K562 (cell line): Measurements from ENCODE around the gene KLK15. TPM values are rescaled to one million over a fixed set of nuclear protein-coding genes. Genes with fewer than 3 reads are reported as not detected.

Experiments
- CUX1 ChIP-seq: fragments of 200-800 bp; sonication (Bioruptor generic); IDR thresholded peaks from 2 replicates; pipeline ENCODE4 v1.6.1; 2016; ENCODE audit warnings: missing genetic modification characterization, missing compliant biosample characterization
- ID3 ChIP-seq, 2 experiments: fragments of 250-450 bp in 1 of 2; fragments of 450-650 bp in 1 of 2; sonication (Bioruptor Pico) in 1 of 2; IDR thresholded peaks; 2 replicates each; pipeline versions ENCODE4 v1.6.1 to v1.8.0; 2016 to 2021; ENCODE audit warnings: mild to moderate bottlenecking in 2 of 2, moderate library complexity in 2 of 2, missing compliant biosample characterization in 1 of 2, missing genetic modification characterization in 1 of 2
- LCOR ChIP-seq: sonication (generic); formaldehyde crosslinking; IDR thresholded peaks from 2 replicates; pipeline ENCODE4 v1.8.0; 2022; ENCODE audit warnings: mild to moderate bottlenecking, missing genetic modification reagents
- MED1 ChIP-seq: sonication (generic); formaldehyde crosslinking; IDR thresholded peaks from 2 replicates; pipeline ENCODE4 v1.8.1; 2023; ENCODE audit warnings: missing genetic modification reagents, borderline replicate concordance
- MNT ChIP-seq, 2 experiments: fragments of 450-650 bp; conservative IDR thresholded peaks; 2 replicates each; pipeline ENCODE4 v1.6.1; 2017; ENCODE audit warnings: mild to moderate bottlenecking in 2 of 2, moderate library complexity in 2 of 2
- PTTG1 ChIP-seq: fragments of 450-650 bp; IDR thresholded peaks from 2 replicates; pipeline ENCODE4 v1.6.1; 2016; ENCODE audit warnings: low read depth, mild to moderate bottlenecking, missing genetic modification characterization, missing compliant biosample characterization
- SMARCE1 ChIP-seq: fragments of 450-650 bp; IDR thresholded peaks from 2 replicates; pipeline ENCODE4 v1.7.1; 2016; ENCODE audit warnings: mild to moderate bottlenecking
- TARDBP ChIP-seq: fragments of 450-650 bp; IDR thresholded peaks from 2 replicates; pipeline ENCODE4 v1.6.1; 2016
- ZBTB43 ChIP-seq: sonication (generic); formaldehyde crosslinking; IDR thresholded peaks from 2 replicates; pipeline ENCODE4 v1.8.0; 2023; ENCODE audit warnings: mild to moderate bottlenecking, missing genetic modification reagents
- ZNF431 ChIP-seq: sonication (generic); formaldehyde crosslinking; IDR thresholded peaks from 2 replicates; pipeline ENCODE4 v1.8.0; 2022; ENCODE audit warnings: mild to moderate bottlenecking, missing genetic modification reagents
- ZNF445 ChIP-seq: fragments of 250-450 bp; sonication (Bioruptor Pico); IDR thresholded peaks from 2 replicates; pipeline ENCODE4 v1.4.0; 2020; ENCODE audit warnings: low read depth, mild to moderate bottlenecking, moderate library complexity
- ZNF449 ChIP-seq: fragments of 250-450 bp; sonication (Bioruptor Pico); IDR thresholded peaks from 2 replicates; pipeline ENCODE4 v1.8.0; 2022; ENCODE audit warnings: moderate library complexity, mild to moderate bottlenecking, inconsistent platforms
- ZNF740 ChIP-seq, 3 experiments: fragments of 200-800 bp in 1 of 3; sonication (Bioruptor generic) in 1 of 3; sonication (generic) in 1 of 3; formaldehyde crosslinking in 1 of 3; IDR thresholded peaks; 2 replicates each; pipeline versions ENCODE4 v1.6.1 to v1.8.0; 2016 to 2022; ENCODE audit warnings: mild to moderate bottlenecking in 2 of 3, missing compliant biosample characterization in 2 of 3, missing genetic modification characterization in 2 of 3, missing genetic modification reagents in 1 of 3
- polyA plus RNA-seq, 8 experiments: library from polyadenylated mRNA; depleted of rRNA in 4 of 8; stranded (reverse) in 5 of 8; unstranded in 3 of 8; fragments of >200 nt; fragmentation: Nextera tagmentation in 2 of 8; fragmentation: Illumina TruSeq in 1 of 8; extraction: Ambion mirVana in 2 of 8; extraction: Trizol in 1 of 8; gene quantifications; 2 replicates each; pipeline versions ENCODE4 v1.2.1 to v1.2.3, GENCODE V29; 2011 to 2014; ENCODE audit warnings: inconsistent platforms in 1 of 8, missing spikeins in 1 of 8
- total RNA-seq, 7 experiments: library from RNA; depleted of rRNA in 6 of 7; stranded (reverse); fragments of >200 nt in 6 of 7; fragmentation: Illumina TruSeq in 2 of 7; extraction: Trizol in 2 of 7; gene quantifications; 2 replicates each; pipeline versions ENCODE4 v1.2.1 to v1.2.3, GENCODE V29; 2011 to 2021; ENCODE audit warnings: low replicate concordance in 1 of 7

Gene KLK15
- total and polyA plus RNA-seq, 9 of the 15 experiments (the other 6 are each of a cell fraction or from before 2014, with no cell fraction given): not detected

GRCh38 chr19:50804420-50805272 lies 28.7 kb downstream of the KLK15 start (continued):
- no peak for TF ChIP-seq ZNF449 (CRISPR knock-in tag)
- no peak; the same call in 1 of the 2 replicates for TF ChIP-seq ZBTB43 (CRISPR knock-in tag)
- TF ChIP-seq CUX1 (CRISPR knock-in tag): no peak
- TF ChIP-seq ZNF740 (CRISPR knock-in tag; IDR thresholded peaks at IDR 0.05): no peak
- TF ChIP-seq ZNF740 (tag; IDR thresholded peaks at IDR 0.05): no peak
- no peak for TF ChIP-seq ZNF431 (CRISPR knock-in tag)
- TF ChIP-seq MED1: no peak
- TF ChIP-seq TARDBP: no peak
- no peak for TF ChIP-seq SMARCE1
- TF ChIP-seq ID3 (CRISPR knock-in tag; IDR thresholded peaks at IDR 0.05): no peak
- no peak; the same call in none of the 2 replicates for TF ChIP-seq ID3 (tag; IDR thresholded peaks at IDR 0.05)
- peak; percentile 93 to 95 for TF ChIP-seq MNT (conservative IDR thresholded peaks at IDR 0.05)
- no peak for TF ChIP-seq PTTG1
- no peak for TF ChIP-seq ZNF445 (CRISPR knock-in tag)
- peak; percentile 84; the same call in 1 of the 2 replicates for TF ChIP-seq LCOR
